Limb (tissue), 2 donors: ENCODE measurements around the gene EHBP1.

ENCODE experiments used
- DNase-seq, 2 donors: peaks; one replicate each; pipeline ENCODE4 v3.0.0-alpha.2; 2016; ENCODE audit errors: extremely low spot score in 2 of 2

EHBP1 gene

GRCh38 chr2:62705007-62705829, at the start of gene EHBP1:
EHBP1 (plus strand) TSS chr2:62705713; CDS start chr2:62707192, 1,479 bp downstream.
- peak; percentile 99 to 100 for DNase-seq

GRCh38 chr2:62657783-62658182, 47.7 kb upstream of the EHBP1 start:
- DNase-seq, result no peak

DNA sequence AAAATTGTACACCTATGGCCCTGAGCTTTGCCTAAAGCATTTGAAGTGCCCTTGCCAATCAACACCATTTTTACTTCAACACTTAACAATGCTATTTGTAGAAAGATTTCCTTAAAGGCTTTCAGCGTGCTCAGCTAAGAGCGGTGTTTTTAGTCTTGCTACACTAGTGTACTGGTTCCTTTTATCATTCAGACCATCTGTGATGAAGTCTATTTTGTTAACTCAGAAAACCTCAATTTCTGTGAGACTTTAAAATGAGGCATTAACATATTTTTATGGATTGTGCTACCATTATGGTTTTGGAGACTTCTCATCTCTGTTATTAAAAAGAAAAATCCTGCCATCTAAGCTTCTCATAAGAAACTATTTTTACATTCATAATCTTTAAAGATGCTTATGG, 46.6 kb upstream of the EHBP1 start:
- DNase-seq, result no peak

GRCh38 chr2:62660087-62660486, 45.4 kb upstream of the EHBP1 start:
- DNase-seq, result no peak

GRCh38 chr2:62660582-62661262, 44.8 kb upstream of the EHBP1 start:
- DNase-seq, result no peak

GRCh38 chr2:62661263-62661635, 44.3 kb upstream of the EHBP1 start:
- no peak for DNase-seq

- DNase-seq, result no peak
These were observed 43.4 kb upstream of the EHBP1 start for GRCh38 chr2:62662131-62662530.

- peak in 1 of 2 donors; percentile 29 for DNase-seq
These were observed 43.0 kb upstream of the EHBP1 start for GRCh38 chr2:62662554-62662953.

GRCh38 chr2:62663411-62663810, 42.1 kb upstream of the EHBP1 start:
- peak in 1 of 2 donors; percentile 71 for DNase-seq

GRCh38 chr2:62663920-62664795, 41.4 kb upstream of the EHBP1 start:
- DNase-seq, result no peak

DNA sequence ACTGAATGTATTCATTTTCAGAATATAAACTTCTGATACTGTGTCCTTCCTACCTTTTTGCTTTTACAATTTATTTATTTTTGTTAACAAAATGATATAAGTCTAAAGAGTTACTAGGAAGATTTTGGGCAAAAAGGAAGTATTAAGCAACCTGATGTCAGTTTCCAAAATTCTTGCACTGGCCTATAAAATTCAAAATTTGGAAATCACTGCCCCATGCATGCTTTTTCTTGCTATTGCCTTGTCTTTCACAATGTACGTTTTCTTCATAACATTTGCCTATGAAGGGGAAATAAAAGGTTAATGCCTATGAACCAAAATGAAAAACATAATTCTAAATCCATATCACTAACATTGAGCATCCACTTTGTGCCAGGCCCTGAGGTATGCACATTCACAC, 40.1 kb upstream of the EHBP1 start:
- DNase-seq, result no peak

DNA sequence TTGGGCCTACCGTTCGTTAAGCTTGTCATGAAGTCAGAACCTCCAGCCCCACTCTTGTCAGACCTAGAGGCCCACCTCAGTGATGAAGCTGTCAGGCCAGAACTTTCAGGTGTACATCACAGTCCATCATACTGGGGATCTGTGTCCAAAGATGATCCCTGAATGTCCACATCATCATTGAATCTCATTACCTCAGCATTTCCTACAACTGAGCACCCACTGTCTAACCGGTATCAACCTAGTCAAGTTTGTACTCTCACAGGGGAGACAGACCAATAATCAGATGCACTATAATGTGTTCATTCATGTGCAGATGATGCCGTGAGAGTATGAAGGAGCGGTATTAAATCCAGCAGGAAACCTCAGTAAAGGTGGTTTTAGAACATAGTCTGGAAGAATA, 36.3 kb upstream of the EHBP1 start:
- DNase-seq, result no peak

- DNase-seq, result no peak
These were observed 32.9 kb upstream of the EHBP1 start for GRCh38 chr2:62672601-62673000.

- DNase-seq, result no peak
These were observed 30.5 kb upstream of the EHBP1 start for GRCh38 chr2:62675062-62675461.

- DNase-seq, result no peak
These were observed 20.3 kb upstream of the EHBP1 start for GRCh38 chr2:62685256-62685655.

GRCh38 chr2:62686012-62686685, 19.4 kb upstream of the EHBP1 start:
- DNase-seq, result no peak

GRCh38 chr2:62687636-62688035, 17.9 kb upstream of the EHBP1 start:
- no peak for DNase-seq

GRCh38 chr2:62688771-62689170, 16.7 kb upstream of the EHBP1 start:
- DNase-seq, result no peak

DNA sequence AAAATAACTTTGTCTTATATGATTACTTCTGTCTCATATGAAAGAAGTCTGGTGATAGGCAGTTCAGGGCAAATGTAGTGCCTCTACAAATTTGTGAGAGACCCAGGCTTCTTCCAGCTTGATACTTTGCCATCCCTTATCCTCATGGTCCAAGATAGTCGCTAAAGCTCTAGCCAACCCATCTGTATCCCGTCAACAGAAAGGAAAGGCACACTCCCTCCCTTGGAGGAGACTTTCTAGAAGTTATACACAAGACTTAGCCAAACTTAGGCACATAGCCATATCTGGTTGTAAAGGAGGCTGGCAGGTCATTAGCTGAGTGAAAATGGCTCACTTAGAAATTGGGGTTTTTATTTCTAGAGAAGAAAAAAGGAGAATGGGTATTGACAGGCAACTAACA, 14.3 kb upstream of the EHBP1 start:
- no peak for DNase-seq

DNA sequence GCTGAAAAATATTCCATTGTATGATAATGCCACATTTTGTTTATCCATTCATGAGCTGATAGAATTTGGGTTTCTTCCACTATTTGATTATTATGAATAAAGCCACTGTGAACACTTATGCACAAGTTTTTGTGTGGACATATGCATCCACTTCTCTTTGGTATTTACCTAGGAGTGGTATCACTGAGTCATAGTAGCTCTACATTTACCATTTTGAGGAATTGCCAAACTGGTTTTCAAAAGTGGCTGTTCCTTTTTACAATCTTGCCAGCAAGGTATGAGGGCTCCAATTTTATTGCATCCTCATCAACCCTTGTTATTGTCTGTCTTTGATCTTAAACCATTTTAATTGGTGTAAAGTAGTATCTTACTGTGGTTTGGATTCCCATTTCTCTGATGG, 13.3 kb upstream of the EHBP1 start:
- DNase-seq, result no peak

- no peak for DNase-seq
These were observed 6.9 kb upstream of the EHBP1 start for GRCh38 chr2:62698653-62699052.

DNA sequence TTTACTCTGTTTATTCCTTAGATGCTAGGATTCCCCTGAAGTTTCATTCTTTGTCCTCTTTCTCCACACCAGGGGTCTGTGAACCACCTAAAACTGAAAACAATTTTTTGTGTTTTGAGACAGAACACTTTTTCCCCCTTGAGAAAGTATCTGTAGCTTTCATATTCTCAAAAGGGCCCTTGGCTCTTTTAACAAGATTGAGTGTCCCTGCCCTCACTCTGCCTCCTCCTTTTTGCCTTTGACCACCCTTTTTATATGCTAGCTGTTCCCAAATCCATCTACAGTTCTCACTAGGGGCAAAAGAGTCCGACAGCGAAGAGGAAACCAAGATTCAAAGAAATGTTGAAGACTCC, 883 bp upstream of the EHBP1 start:
- DNase-seq, result no peak
